Natural killer cell (primary cell): Measurements from ENCODE around the gene CDC42SE2. TPM values are rescaled to one million over a fixed set of nuclear protein-coding genes. Genes with fewer than 3 reads are reported as not detected.
"Not testable (repeated sequence)": the region's sequence is repeated elsewhere in the genome, so short reads cannot be mapped to it uniquely, and the experiment has no call there.

ENCODE experiments used
- ATAC-seq, 3 donors: fragments of 150-1000 bp in 2 of 3; fragments of 200-7000 bp in 1 of 3; cut with Tn5 transposase; 1 replicate in 1 of 3; 2 replicates in 2 of 3; pipeline ENCODE4 v1.10.0; 2021; ENCODE audit warnings: mild to moderate bottlenecking in 2 of 3, moderate library complexity in 2 of 3
- DNase-seq, 2 donors: peaks; one replicate each; pipeline versions ENCODE4 v3.0.0 to v3.0.0-alpha.2; 2013 to 2021; ENCODE audit warnings: mixed read lengths in 1 of 2
- H3K27ac ChIP-seq: one replicate; pipeline ENCODE4 v1.5.1; 2013; ENCODE audit warnings: mild to moderate bottlenecking, low read length
- H3K27me3 ChIP-seq: one replicate; pipeline ENCODE4 v1.6.1; 2013; ENCODE audit warnings: low read length; ENCODE audit not compliant: control insufficient read depth, insufficient read depth
- H3K36me3 ChIP-seq: one replicate; pipeline ENCODE4 v1.6.1; 2013; ENCODE audit warnings: low read length; ENCODE audit not compliant: control insufficient read depth, insufficient read depth
- H3K4me1 ChIP-seq: one replicate; pipeline ENCODE4 v1.6.1; 2013; ENCODE audit warnings: low read length; ENCODE audit not compliant: control insufficient read depth, insufficient read depth
- H3K4me3 ChIP-seq: one replicate; pipeline ENCODE4 v1.5.1; 2013; ENCODE audit warnings: low read length
- H3K9me3 ChIP-seq: one replicate; pipeline ENCODE4 v1.6.1; 2013; ENCODE audit warnings: low read length; ENCODE audit not compliant: control insufficient read depth, insufficient read depth
- H3K27ac Mint-ChIP-seq, 2 donors: one replicate each; pipeline ENCODE4 v1.8.0; 2022; ENCODE audit warnings: mild to moderate bottlenecking in 2 of 2, mixed read lengths in 2 of 2, moderate library complexity in 1 of 2
- H3K27me3 Mint-ChIP-seq, 2 donors: one replicate each; pipeline ENCODE4 v1.8.0; 2022; ENCODE audit warnings: low read depth in 2 of 2, mixed read lengths in 2 of 2
- H3K36me3 Mint-ChIP-seq: one replicate; pipeline ENCODE4 v1.8.0; 2022; ENCODE audit warnings: mixed read lengths
- H3K4me1 Mint-ChIP-seq, 2 donors: one replicate each; pipeline ENCODE4 v1.8.0; 2022; ENCODE audit warnings: mixed read lengths in 2 of 2
- H3K4me3 Mint-ChIP-seq: one replicate; pipeline ENCODE4 v1.8.0; 2022; ENCODE audit warnings: mild to moderate bottlenecking, moderate library complexity, mixed read lengths
- H3K9me3 Mint-ChIP-seq, 2 donors: one replicate each; pipeline ENCODE4 v1.8.0; 2022; ENCODE audit warnings: mixed read lengths in 2 of 2
- CTCF ChIP-seq: fragments of 200-600 bp; IDR thresholded peaks from one replicate; pipeline ENCODE4 v1.8.0; 2022; ENCODE audit warnings: antibody characterized with exemption
- WGBS: methylation state at CpG from one replicate; pipeline ENCODE4 v1.1.7; 2013; ENCODE audit warnings: missing lambda C conversion rate; ENCODE audit not compliant: insufficient coverage; 5-methylcytosine and 5-hydroxymethylcytosine counted together
- intact Hi-C: fragments of 100-400 bp; cut with micrococcal nuclease; formaldehyde crosslinking; loops from one replicate; pipeline ENCODE4 v1.14.2; 2022
- total RNA-seq, 4 donors: library from RNA; stranded (reverse); fragments of 120-200 nt in 1 of 4; gene quantifications; one replicate each; pipeline versions ENCODE4 v1.2.3 to v1.2.4, GENCODE V29; 2013 to 2022

Gene CDC42SE2
- total RNA-seq, 3 donors from 2014 or later (not counting 1 experiment from before 2014, with no cell fraction given): 140 to 183 (median 166) TPM

- H3K9me3 Mint-ChIP-seq: no peaks in the 10 kb centered on the region
- H3K4me1 Mint-ChIP-seq: peaks cover 54 to 58% of the 10 kb centered on the region in 2 donors
- H3K27ac Mint-ChIP-seq: peak overlapping the region; percentile 91 to 93
- Histone ChIP-seq H3K9me3 (no peaks in the 10 kb centered on the region), H3K4me3 (peak overlapping the region; percentile 47), H3K4me1 (peaks cover 55% of the 10 kb centered on the region), H3K36me3 (peaks cover 5% of the 10 kb centered on the region), H3K27me3 (no peaks in the 10 kb centered on the region), H3K27ac (peak overlapping the region; percentile 99)
- WGBS: 0% methylated on average over 6 of the region's 6 CpGs
- intact Hi-C loops: loop anchor here (1.0 kb wide), 2 partner anchors 43 to 130 kb away; no protein-coding TSS in a partner anchor
- TF ChIP-seq CTCF: no peak
- peak overlapping the region; percentile 91 for H3K4me3 Mint-ChIP-seq
- H3K27me3 Mint-ChIP-seq: no peaks in the 10 kb centered on the region
- ATAC-seq (peak; percentile 72 to 89 (median 88)), DNase-seq (peak; percentile 69 to 94)
- no peaks in the 10 kb centered on the region for H3K36me3 Mint-ChIP-seq
Observed at GRCh38 chr5:131252824-131253171, 11.1 kb upstream of the CDC42SE2 start.

- 64% methylated on average over 9 of the region's 10 CpGs for WGBS
- Histone ChIP-seq H3K27ac (peak overlapping the region; percentile 99), H3K4me1 (peaks cover 65% of the 10 kb centered on the region), H3K4me3 (peak overlapping the region; percentile 17)
- H3K27ac Mint-ChIP-seq: peak overlapping the region; percentile 91 to 93
- peak overlapping the region; percentile 76 for H3K4me3 Mint-ChIP-seq
- H3K36me3 Mint-ChIP-seq, ATAC-seq, H3K9me3 ChIP-seq, H3K9me3 Mint-ChIP-seq, intact Hi-C loops, H3K27me3 ChIP-seq, H3K36me3 ChIP-seq, H3K27me3 Mint-ChIP-seq: not testable (repeated sequence)
- peaks cover 66 to 70% of the 10 kb centered on the region in 2 donors for H3K4me1 Mint-ChIP-seq
- DNase-seq: peak in 1 of 2 donors; percentile 34
Observed at GRCh38 chr5:131254025-131254424, 9.8 kb upstream of the CDC42SE2 start.

DNA sequence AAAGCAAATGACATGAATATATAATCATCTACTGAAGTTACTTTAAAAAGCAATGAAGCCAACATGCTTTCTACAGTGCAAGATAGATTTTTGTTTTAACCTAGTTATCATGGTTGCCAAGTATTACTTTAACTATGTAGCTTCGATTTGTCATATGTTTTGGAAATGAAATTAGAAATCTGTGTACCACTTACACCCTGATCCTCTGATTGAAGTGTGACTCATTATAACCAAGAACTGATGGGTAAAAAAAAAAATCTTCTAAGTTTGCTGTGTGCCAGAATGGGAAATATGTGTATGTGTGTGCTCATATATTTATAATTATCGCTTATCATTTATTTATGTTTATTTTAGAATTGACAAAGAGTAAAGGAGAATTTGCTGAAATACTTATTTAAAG, 9.1 kb upstream of the CDC42SE2 start:
- TF ChIP-seq CTCF: no peak
- Mint-ChIP-seq H3K27me3 (no peaks in the 10 kb centered on the region), H3K36me3 (no peaks in the 10 kb centered on the region), H3K9me3 (no peaks in the 10 kb centered on the region), H3K27ac (peak overlapping the region; percentile 91 to 93), H3K4me3 (peak overlapping the region; percentile 76), H3K4me1 (peaks cover 68 to 77% of the 10 kb centered on the region in 2 donors)
- Histone ChIP-seq H3K36me3 (peaks cover 10% of the 10 kb centered on the region), H3K27me3 (no peaks in the 10 kb centered on the region), H3K9me3 (no peaks in the 10 kb centered on the region), H3K27ac (peak overlapping the region; percentile 99), H3K4me1 (peaks cover 65% of the 10 kb centered on the region), H3K4me3 (no peak overlapping the region)
- intact Hi-C loops: loop anchor here (5.0 kb wide), 1 partner anchor 43 kb away; no protein-coding TSS in a partner anchor
- ATAC-seq: no peak
- WGBS: no CpG with 5 or more reads among the region's 2 CpGs
- peak in 1 of 2 donors; percentile 40 for DNase-seq

- Histone ChIP-seq H3K4me3 (no peak overlapping the region), H3K27me3 (no peaks in the 10 kb centered on the region), H3K9me3 (no peaks in the 10 kb centered on the region), H3K4me1 (peaks cover 61% of the 10 kb centered on the region), H3K27ac (peak overlapping the region; percentile 92), H3K36me3 (peaks cover 10% of the 10 kb centered on the region)
- Mint-ChIP-seq H3K4me3 (peak overlapping the region; percentile 67), H3K27ac (peak overlapping the region; percentile 89 to 95), H3K9me3 (no peaks in the 10 kb centered on the region), H3K4me1 (peaks cover 57 to 66% of the 10 kb centered on the region in 2 donors), H3K27me3 (no peaks in the 10 kb centered on the region), H3K36me3 (no peaks in the 10 kb centered on the region)
- DNase-seq (no peak), ATAC-seq (no peak)
- 64% methylated on average over 2 of the region's 2 CpGs for WGBS
- intact Hi-C loops: loop anchor here (2.0 to 5.0 kb wide), 2 partner anchors 24 to 41 kb away; no protein-coding TSS in a partner anchor
- no peak for TF ChIP-seq CTCF
Observed at GRCh38 chr5:131256507-131256823, 7.4 kb upstream of the CDC42SE2 start.
